ENCODE data around the gene MBD1.

- TF ChIP-seq MAX (IDR thresholded peaks at IDR 0.05; ENCODE audit: low read depth) (no peak), RFX5 (IDR thresholded peaks at IDR 0.05; ENCODE audit: low read length) (no peak), CTCF (IDR thresholded peaks at IDR 0.05) (no peak), GABPA (IDR thresholded peaks at IDR 0.05; ENCODE audit: low read depth) (no peak), JUND (IDR thresholded peaks at IDR 0.05) (no peak)
Observed at GRCh38 chr18:50279752-50280151, 1.6 kb downstream of the MBD1 start.

Data from SK-N-SH (cell line).